PFSK-1 (cell line): ENCODE results near the gene DNPH1.

ENCODE experiments used
- FOXP2 ChIP-seq: optimal IDR thresholded peaks from 2 replicates; pipeline ENCODE3; 2011; ENCODE audit warnings: borderline replicate concordance, control low read depth, inconsistent platforms; ENCODE audit not compliant: insufficient read depth; ENCODE audit errors: extremely low read length, extremely low read depth
- POLR2AphosphoS5 ChIP-seq: IDR thresholded peaks from 2 replicates; pipeline ENCODE4 v1.6.1; 2012; ENCODE audit warnings: low read depth, mild to moderate bottlenecking, control low read depth, low read length, moderate library complexity
- REST ChIP-seq, 2 experiments: IDR thresholded peaks; 2 replicates each; pipeline versions ENCODE4 v1.6.1 to v1.8.0; 2011 to 2012; ENCODE audit warnings: low read depth in 2 of 2, low read length in 2 of 2, control low read depth in 1 of 2, inconsistent platforms in 1 of 2, mild to moderate bottlenecking in 1 of 2, moderate library complexity in 1 of 2; ENCODE audit not compliant: insufficient read depth in 1 of 2
- SIN3A ChIP-seq: IDR thresholded peaks from 2 replicates; pipeline ENCODE4 v1.6.1; 2012; ENCODE audit warnings: mild to moderate bottlenecking, low read length, moderate library complexity, borderline replicate concordance; ENCODE audit not compliant: insufficient read depth
- TAF1 ChIP-seq: IDR thresholded peaks from 2 replicates; pipeline ENCODE4 v1.6.1; 2012; ENCODE audit warnings: low read length, control low read depth, borderline replicate concordance; ENCODE audit not compliant: insufficient read depth

The DNPH1 gene

DNA sequence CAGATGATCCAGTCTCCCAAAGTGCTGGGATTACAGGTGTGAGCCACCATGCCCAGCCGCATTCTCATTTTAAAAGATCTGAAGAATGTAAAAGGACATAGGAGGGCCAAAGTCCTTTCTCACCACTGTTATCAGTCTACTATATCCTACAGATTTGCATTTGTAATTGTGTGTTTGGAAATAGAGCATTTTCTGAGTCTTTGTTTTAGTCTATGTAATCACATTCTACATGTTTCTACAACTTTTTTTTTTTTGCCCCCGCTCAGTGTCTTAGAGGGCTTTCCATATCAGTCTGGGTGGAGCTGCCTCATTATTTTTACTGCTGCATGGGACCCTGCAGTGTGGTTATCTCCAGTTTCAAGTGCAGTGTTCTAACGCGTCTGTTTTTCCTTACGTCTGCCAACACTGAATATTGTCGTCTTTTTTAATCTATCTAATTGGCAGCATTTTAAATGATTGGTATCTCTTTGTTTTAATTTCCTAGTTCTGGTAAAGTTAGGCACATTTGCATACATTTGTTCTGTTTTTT, 39.4 kb downstream of the DNPH1 start:
- TF ChIP-seq SIN3A: no peak
- TF ChIP-seq FOXP2: no peak
- no peak for TF ChIP-seq REST (IDR thresholded peaks at IDR 0.05; ENCODE audit: insufficient read depth in 1 of 2, low read depth in 2 of 2, low read length in 2 of 2)
- no peak for TF ChIP-seq POLR2AphosphoS5
- TF ChIP-seq TAF1: no peak

DNA sequence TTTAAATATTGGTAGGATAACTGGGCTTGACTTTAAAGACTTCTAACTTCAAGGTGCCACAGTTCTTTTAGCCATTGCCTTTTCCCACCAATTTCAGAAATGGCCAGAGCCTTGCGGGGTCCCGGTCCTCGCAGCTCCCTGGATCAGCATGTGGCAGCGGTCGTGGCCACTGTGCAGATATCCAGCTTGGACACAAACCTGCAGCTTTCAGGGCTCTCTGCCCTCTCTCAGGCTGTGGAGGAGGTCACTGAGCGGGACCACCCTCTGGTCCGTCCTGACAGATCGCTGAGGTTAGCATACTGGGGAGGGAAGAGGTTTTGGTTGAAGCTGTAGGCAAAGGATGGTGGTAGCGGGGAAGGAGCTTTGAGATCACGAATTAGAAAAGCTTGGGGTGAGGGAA, 40.9 kb downstream of the DNPH1 start:
- no peak for TF ChIP-seq TAF1
- TF ChIP-seq REST (IDR thresholded peaks at IDR 0.05; ENCODE audit: insufficient read depth in 1 of 2, low read depth in 2 of 2, low read length in 2 of 2): no peak
- TF ChIP-seq FOXP2: no peak
- TF ChIP-seq POLR2AphosphoS5: no peak
- no peak for TF ChIP-seq SIN3A

DNA sequence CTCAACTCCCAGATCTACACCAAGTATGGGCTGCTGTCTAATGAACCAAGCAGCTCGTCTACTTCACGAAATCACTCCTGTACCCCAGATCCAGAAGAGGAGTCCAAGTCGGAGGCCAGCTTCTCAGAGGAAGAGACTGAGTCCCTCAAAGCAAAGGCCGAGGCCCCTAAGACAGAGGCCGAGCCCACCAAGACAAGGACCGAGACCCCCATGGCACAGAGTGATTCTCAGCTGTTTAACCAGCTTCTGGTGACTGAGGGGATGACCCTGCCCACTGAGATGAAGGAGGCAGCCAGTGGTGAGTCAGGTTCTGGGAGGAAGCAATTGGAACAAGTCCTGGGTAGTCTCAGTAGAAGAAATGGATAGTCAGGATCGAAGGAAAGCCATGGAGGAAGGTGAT, 41.5 kb downstream of the DNPH1 start:
- TF ChIP-seq FOXP2 (no peak), REST (IDR thresholded peaks at IDR 0.05; ENCODE audit: insufficient read depth in 1 of 2, low read depth in 2 of 2, low read length in 2 of 2) (no peak), SIN3A (no peak), POLR2AphosphoS5 (no peak), TAF1 (no peak)

DNA sequence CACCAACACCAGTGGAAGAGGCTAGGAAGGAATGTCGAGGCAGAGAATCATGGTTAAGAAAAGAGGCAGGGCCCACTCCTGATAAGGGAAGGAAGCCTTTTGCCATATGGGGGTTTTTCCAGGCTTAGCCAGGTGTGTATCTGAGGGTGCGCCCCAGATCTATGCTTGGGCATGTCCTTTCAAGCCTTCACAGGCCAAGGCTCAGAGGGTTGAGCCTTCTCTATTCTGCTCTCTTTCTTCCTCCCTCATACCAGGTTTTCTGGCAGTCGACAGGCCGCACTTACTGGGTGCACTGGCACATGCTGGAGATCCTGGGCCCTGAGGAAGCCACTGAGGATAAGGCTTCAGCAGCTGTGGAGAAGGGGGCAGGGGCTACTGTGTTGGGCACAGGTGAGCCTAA, 42.6 kb downstream of the DNPH1 start:
- no peak for TF ChIP-seq TAF1
- TF ChIP-seq SIN3A: no peak
- no peak for TF ChIP-seq REST (IDR thresholded peaks at IDR 0.05; ENCODE audit: insufficient read depth in 1 of 2, low read depth in 2 of 2, low read length in 2 of 2)
- TF ChIP-seq FOXP2: no peak
- TF ChIP-seq POLR2AphosphoS5: no peak

GRCh38 chr6:43186019-43186418, 43.3 kb downstream of the DNPH1 start:
- TF ChIP-seq FOXP2 (no peak), SIN3A (no peak), REST (IDR thresholded peaks at IDR 0.05; ENCODE audit: insufficient read depth in 1 of 2, low read depth in 2 of 2, low read length in 2 of 2) (no peak), TAF1 (no peak), POLR2AphosphoS5 (no peak)
